ENCODE results near the gene PLCB2. TPM values are rescaled to one million over a fixed set of nuclear protein-coding genes. Genes with fewer than 3 reads are reported as not detected.

Gene PLCB2
- total and polyA plus RNA-seq, 2 donors (not counting 1 experiment from before 2014, with no cell fraction given): 166 to 312 TPM

DNA sequence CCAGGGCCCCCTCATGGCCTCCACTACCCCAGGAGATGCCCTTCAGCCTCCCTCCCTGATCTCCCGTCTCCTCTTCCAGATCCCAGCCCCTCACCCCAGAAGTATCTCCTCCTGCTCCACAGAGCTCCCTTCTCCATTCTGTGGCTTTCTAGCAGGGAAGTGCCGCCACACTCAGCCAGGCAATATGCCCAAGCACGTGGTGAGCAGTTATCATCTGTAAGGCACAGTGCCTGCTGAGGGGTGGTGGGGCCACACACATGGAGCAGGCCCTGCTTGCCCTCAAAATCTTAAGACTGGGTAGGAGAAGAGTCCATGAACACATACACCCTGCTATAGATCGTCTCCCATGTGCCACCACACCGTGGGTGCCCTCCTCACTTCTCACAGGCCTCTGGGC is 40.7 kb upstream of the PLCB2 start:
- no peaks in the 10 kb centered on the region for H4K20me1 ChIP-seq (ENCODE audit: control insufficient read depth, insufficient read depth, low read length, poor library complexity, severe bottlenecking)
- TF ChIP-seq, protein P1, sequence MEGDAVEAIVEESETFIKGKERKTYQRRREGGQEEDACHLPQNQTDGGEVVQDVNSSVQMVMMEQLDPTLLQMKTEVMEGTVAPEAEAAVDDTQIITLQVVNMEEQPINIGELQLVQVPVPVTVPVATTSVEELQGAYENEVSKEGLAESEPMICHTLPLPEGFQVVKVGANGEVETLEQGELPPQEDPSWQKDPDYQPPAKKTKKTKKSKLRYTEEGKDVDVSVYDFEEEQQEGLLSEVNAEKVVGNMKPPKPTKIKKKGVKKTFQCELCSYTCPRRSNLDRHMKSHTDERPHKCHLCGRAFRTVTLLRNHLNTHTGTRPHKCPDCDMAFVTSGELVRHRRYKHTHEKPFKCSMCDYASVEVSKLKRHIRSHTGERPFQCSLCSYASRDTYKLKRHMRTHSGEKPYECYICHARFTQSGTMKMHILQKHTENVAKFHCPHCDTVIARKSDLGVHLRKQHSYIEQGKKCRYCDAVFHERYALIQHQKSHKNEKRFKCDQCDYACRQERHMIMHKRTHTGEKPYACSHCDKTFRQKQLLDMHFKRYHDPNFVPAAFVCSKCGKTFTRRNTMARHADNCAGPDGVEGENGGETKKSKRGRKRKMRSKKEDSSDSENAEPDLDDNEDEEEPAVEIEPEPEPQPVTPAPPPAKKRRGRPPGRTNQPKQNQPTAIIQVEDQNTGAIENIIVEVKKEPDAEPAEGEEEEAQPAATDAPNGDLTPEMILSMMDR (IDR thresholded peaks at IDR 0.05): no peak
- no peak for TF ChIP-seq EZH2 (IDR thresholded peaks at IDR 0.05; ENCODE audit: borderline replicate concordance, insufficient read depth, low read depth, low read length, poor library complexity, severe bottlenecking)
- intact Hi-C loops (cut with micrococcal nuclease): no loop called here
- DNase-seq: no peak
- H3K27me3 Mint-ChIP-seq: no peaks in the 10 kb centered on the region
- no peak overlapping the region for H3K4me2 ChIP-seq (replicated peaks; ENCODE audit: low read depth, low read length, poor library complexity, severe bottlenecking)
- POLR2A ChIA-PET: no interaction called here
- H3K27ac ChIP-seq (ENCODE audit: low read length in 2 of 2): no peak overlapping the region
- H2AFZ ChIP-seq (ENCODE audit: insufficient read depth, low read depth, low read length, poor library complexity, severe bottlenecking): no peak overlapping the region
- no peaks in the 10 kb centered on the region for H3K9me3 ChIP-seq (ENCODE audit: control extremely low read depth in 1 of 3, control insufficient read depth in 2 of 3, insufficient read depth in 1 of 3, low read length in 2 of 3)
- H3K4me1 ChIP-seq (ENCODE audit: control insufficient read depth in 2 of 2, insufficient read depth in 2 of 2, low read length in 2 of 2): no peaks in the 10 kb centered on the region
- no peaks in the 10 kb centered on the region for H3K79me2 ChIP-seq (ENCODE audit: control insufficient read depth, insufficient read depth, low read length)
- WGBS (ENCODE audit: insufficient coverage): 81% methylated on average over 3 of the region's 5 CpGs
- H3K4me3 ChIP-seq (ENCODE audit: control extremely low read depth in 1 of 5, extremely low read depth in 1 of 5, insufficient read depth in 1 of 5, low read depth in 2 of 5, low read length in 4 of 5): no peak overlapping the region
- H3K9ac ChIP-seq (ENCODE audit: low read length): no peak overlapping the region
- H3K27ac Mint-ChIP-seq: no peak overlapping the region
- H3K27me3 ChIP-seq (replicated peaks in 1 of 4; ENCODE audit: control extremely low read depth in 1 of 4, control insufficient read depth in 3 of 4, insufficient read depth in 4 of 4, low read length in 3 of 4): no peaks in the 10 kb centered on the region
- no peak for ATAC-seq (ENCODE audit: low read depth)
- H3K9me3 Mint-ChIP-seq (ENCODE audit: insufficient read depth): no peaks in the 10 kb centered on the region
- H3K4me3 Mint-ChIP-seq: no peak overlapping the region
- H3K4me1 Mint-ChIP-seq: no peaks in the 10 kb centered on the region
- CTCF ChIA-PET: interaction anchor here (1.7 to 15.0 kb wide), 2 partner anchors 9 to 73 kb away, joined by 3 to 308 read pairs; no protein-coding TSS in a partner anchor
- no peaks in the 10 kb centered on the region for H3K36me3 ChIP-seq (replicated peaks in 1 of 2; ENCODE audit: control extremely low read depth in 1 of 2, control insufficient read depth in 1 of 2, extremely low read depth in 1 of 2, insufficient read depth in 2 of 2, low read length in 1 of 2)

DNA sequence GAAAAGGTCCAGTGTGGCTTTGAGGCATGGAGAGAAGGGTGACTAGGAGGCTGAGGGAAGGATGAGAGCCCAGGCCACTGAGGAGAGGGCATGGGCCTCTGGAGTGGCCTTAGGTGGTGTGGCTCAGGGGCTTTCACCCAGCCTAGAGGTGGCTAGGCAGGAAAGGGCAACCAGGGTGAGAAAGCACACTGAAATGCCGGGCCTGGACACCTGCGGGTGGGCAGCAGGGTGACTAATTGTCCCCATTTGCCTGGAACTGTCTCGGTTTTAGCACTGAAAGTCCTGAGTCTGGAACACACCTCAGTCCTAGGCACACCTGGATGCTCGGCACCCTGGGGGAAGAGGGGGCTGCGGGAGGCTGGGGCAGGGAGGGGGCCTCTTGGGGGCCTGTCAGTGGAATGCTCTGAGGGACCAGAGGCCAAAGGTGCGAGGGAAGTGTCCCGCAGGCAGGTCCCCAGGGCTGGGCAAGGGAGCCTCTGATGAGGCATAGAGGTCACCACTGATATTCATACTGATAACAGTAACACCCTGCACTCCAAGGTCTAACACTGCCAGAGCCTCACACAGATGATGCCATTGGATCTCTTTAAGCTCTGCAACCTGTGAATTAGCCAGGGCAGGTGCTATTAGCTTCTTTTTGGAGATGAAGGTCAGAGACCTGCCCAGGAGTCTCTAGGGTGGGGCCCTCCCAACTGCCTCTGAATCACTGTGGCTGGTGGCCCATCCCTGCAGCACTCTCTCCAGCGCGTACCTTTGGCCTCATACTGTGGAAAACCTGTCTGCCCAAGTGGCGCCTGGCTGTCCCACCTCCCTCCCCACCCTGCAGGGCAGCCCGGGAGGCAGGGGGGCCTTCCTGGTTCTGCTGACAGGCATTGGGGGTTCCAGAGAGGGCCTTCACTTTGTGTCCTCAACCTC is 40.1 kb upstream of the PLCB2 start:
- Histone ChIP-seq H3K4me2 (replicated peaks; ENCODE audit: low read depth, low read length, poor library complexity, severe bottlenecking) (no peak overlapping the region), H4K20me1 (ENCODE audit: control insufficient read depth, insufficient read depth, low read length, poor library complexity, severe bottlenecking) (no peaks in the 10 kb centered on the region), H3K79me2 (ENCODE audit: control insufficient read depth, insufficient read depth, low read length) (no peaks in the 10 kb centered on the region), H2AFZ (ENCODE audit: insufficient read depth, low read depth, low read length, poor library complexity, severe bottlenecking) (no peak overlapping the region), H3K4me3 (ENCODE audit: control extremely low read depth in 1 of 5, extremely low read depth in 1 of 5, insufficient read depth in 1 of 5, low read depth in 2 of 5, low read length in 4 of 5) (no peak overlapping the region), H3K27ac (ENCODE audit: low read length in 2 of 2) (no peak overlapping the region), H3K27me3 (replicated peaks in 1 of 4; ENCODE audit: control extremely low read depth in 1 of 4, control insufficient read depth in 3 of 4, insufficient read depth in 4 of 4, low read length in 3 of 4) (no peaks in the 10 kb centered on the region), H3K36me3 (replicated peaks in 1 of 2; ENCODE audit: control extremely low read depth in 1 of 2, control insufficient read depth in 1 of 2, extremely low read depth in 1 of 2, insufficient read depth in 2 of 2, low read length in 1 of 2) (no peaks in the 10 kb centered on the region), H3K4me1 (ENCODE audit: control insufficient read depth in 2 of 2, insufficient read depth in 2 of 2, low read length in 2 of 2) (no peaks in the 10 kb centered on the region), H3K9ac (ENCODE audit: low read length) (no peak overlapping the region), H3K9me3 (ENCODE audit: control extremely low read depth in 1 of 3, control insufficient read depth in 2 of 3, insufficient read depth in 1 of 3, low read length in 2 of 3) (no peaks in the 10 kb centered on the region)
- Mint-ChIP-seq H3K4me3 (no peak overlapping the region), H3K27ac (no peak overlapping the region), H3K9me3 (ENCODE audit: insufficient read depth) (no peaks in the 10 kb centered on the region), H3K4me1 (no peaks in the 10 kb centered on the region), H3K27me3 (no peaks in the 10 kb centered on the region)
- no peak for DNase-seq
- intact Hi-C loops (cut with micrococcal nuclease): no loop called here
- TF ChIP-seq, protein P1 (IDR thresholded peaks at IDR 0.05): no peak
- TF ChIP-seq EZH2 (IDR thresholded peaks at IDR 0.05; ENCODE audit: borderline replicate concordance, insufficient read depth, low read depth, low read length, poor library complexity, severe bottlenecking): no peak
- ChIA-PET CTCF (interaction anchor here (15.0 kb wide), 1 partner anchor 74 kb away, joined by 308 read pairs; no protein-coding TSS in a partner anchor), POLR2A (no interaction called here)
- WGBS (ENCODE audit: insufficient coverage): 93% methylated on average over 8 of the region's 11 CpGs
- ATAC-seq (ENCODE audit: low read depth): no peak
